GM13977 (cell line): ENCODE data around the gene NUP153.
"Not testable (repeated sequence)": the region's sequence is repeated elsewhere in the genome, so short reads cannot be mapped to it uniquely, and the experiment has no call there.

Source experiments
- DNase-seq: peaks from one replicate; pipeline ENCODE4 v3.0.0; 2012; ENCODE audit warnings: low spot score
- CTCF ChIP-seq: IDR thresholded peaks from 2 replicates; pipeline ENCODE4 v1.5.1; 2012; ENCODE audit warnings: mild to moderate bottlenecking, control low read depth; ENCODE audit not compliant: insufficient read depth; ENCODE audit errors: extremely low read depth, missing control alignments
- in situ Hi-C: fragments of 300-500 bp; cut with MboI; formaldehyde crosslinking; loops from one replicate; pipeline ENCODE4 v1.12.0; 2022; ENCODE audit warnings: low sequenced_read_pairs, low pct_unique_long_range_greater_than_20kb, mixed read lengths, inconsistent platforms; ENCODE audit not compliant: unreplicated experiment

NUP153 gene

GRCh38 chr6:17712576-17712975, 5.9 kb upstream of the NUP153 start:
- in situ Hi-C loops, result no loop called here
- no peak for DNase-seq

DNA sequence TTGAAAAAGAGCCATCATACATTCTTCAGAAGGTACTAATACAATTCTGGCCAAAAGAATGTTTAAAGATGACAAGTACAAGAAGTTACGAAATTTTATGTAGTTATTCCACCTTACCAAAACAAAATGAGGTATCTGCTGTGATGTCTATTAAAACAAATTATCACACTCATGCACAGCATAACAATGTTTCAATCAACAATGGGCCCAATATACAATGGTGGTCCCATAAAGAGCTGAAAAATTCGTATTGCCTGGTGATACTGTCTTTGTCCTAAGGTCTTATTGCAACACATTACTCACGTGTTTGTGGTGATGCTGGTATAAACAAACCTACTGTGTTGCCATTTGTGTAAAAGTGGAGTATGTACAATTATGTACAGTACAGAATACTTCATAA, 3.6 kb upstream of the NUP153 start:
- TF ChIP-seq CTCF, result no peak
- DNase-seq, result no peak
- in situ Hi-C loops, result no loop called here

More at GRCh38 chr6:17712576-17712975, 5.9 kb upstream of the NUP153 start:
- TF ChIP-seq CTCF, result no peak

- no peak for TF ChIP-seq CTCF
- no peak for DNase-seq
- in situ Hi-C loops, result no loop called here
Observed at GRCh38 chr6:17709476-17709875, 2.8 kb upstream of the NUP153 start.

GRCh38 chr6:17708035-17708434, 1.3 kb upstream of the NUP153 start:
- DNase-seq, in situ Hi-C loops: not testable (repeated sequence)

GRCh38 chr6:17707371-17707651, 586 bp upstream of the NUP153 start:
- no peak for DNase-seq
- in situ Hi-C loops, result no loop called here
- no peak for TF ChIP-seq CTCF

DNA sequence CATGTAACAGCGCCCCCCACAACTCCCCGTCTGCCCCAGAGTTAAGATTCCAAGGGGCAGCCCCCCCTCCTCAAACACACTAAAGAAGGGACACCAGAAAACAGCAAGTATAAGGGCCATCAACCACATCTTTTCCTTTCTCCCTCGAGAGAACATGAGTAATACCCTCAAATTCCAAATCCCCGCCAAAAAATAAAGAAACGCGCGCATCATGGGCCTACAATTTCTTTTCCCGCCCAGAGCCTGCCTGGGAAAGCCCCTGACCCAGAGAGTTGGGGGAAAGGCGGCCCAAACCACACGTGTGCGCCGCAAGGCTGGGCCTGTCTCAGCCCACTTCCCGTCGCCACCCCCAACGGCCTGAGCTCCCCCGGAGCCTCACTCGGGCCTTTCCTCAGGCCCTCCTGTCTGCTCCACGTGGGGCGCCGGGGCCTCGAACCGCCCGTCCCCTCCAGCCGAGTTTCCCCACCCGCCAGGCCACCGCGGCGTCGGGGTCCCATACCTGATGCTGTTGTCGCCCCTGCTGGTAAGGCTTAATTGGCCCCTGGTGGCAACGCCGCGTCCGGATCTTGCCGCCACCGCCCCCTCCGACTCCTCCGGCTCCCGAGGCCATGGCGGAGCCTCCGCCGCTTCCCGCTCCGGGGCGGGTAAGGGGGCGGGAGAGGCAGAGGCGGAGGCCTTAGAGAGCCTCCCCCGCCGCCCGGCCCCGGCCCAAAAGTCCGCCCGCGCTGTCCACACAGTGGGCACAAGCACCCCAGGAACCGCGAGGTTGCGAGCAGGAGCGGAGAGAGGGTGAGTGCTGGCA, 746 bp downstream of the NUP153 start:
- peak; percentile 87 for DNase-seq
- in situ Hi-C loops, result no loop called here
- TF ChIP-seq CTCF, result peak; percentile 27

GRCh38 chr6:17705428-17705777, 1.3 kb downstream of the NUP153 start:
- peak; percentile 48 for DNase-seq
- no peak for TF ChIP-seq CTCF
- in situ Hi-C loops, result no loop called here
